PC-9 (cell line): Measurements from ENCODE around the gene KIF3C. TPM values are rescaled to one million over a fixed set of nuclear protein-coding genes. Genes with fewer than 3 reads are reported as not detected.

Experiments
- BruUV-seq: library from RNA; stranded (reverse); fragments of 400-500 nt; replicated peaks from 2 replicates; lab custom pipeline; 2021; lab: Mats Ljungman, UMichigan
- CTCF ChIA-PET: fragments of 300-600 bp; sonication (Branson Sonifier 250); formaldehyde crosslinking; loops from one replicate; lab custom pipeline; 2022; ENCODE audit warnings: antibody characterized with exemption; lab: Charles Lee
- POLR2A ChIA-PET: fragments of 300-600 bp; sonication (Branson Sonifier 250); formaldehyde crosslinking; loops from one replicate; lab custom pipeline; 2022; ENCODE audit warnings: antibody characterized with exemption; ENCODE audit not compliant: unreplicated experiment; lab: Charles Lee
- DNase-seq, 2 experiments: peaks; one replicate each; pipeline versions ENCODE4 v3.0.0 to v3.0.0-alpha.2; 2015 to 2022; ENCODE audit warnings: mixed read lengths in 1 of 2
- H2AFZ ChIP-seq: fragments of 200-600 bp; sonication (generic); 2 replicates; pipeline ENCODE4 v1.8.1; 2017; ENCODE audit warnings: antibody characterized with exemption
- H3F3A ChIP-seq: fragments of 200-600 bp; sonication (generic); 2 replicates; pipeline ENCODE4 v1.8.1; 2017; ENCODE audit warnings: antibody characterized with exemption, mild to moderate bottlenecking, low read depth; ENCODE audit not compliant: insufficient read depth
- H3K27ac ChIP-seq: fragments of 200-600 bp; sonication (generic); 2 replicates; pipeline ENCODE4 v1.6.1; 2016; ENCODE audit warnings: mixed run types
- H3K27me3 ChIP-seq: fragments of 200-600 bp; sonication (generic); 2 replicates; pipeline ENCODE4 v1.6.1; 2016; ENCODE audit warnings: low read depth, mixed run types; ENCODE audit not compliant: insufficient read depth
- H3K36me3 ChIP-seq: fragments of 200-600 bp; sonication (generic); 2 replicates; pipeline ENCODE4 v1.6.1; 2016; ENCODE audit warnings: low read depth, mixed run types
- H3K4me1 ChIP-seq: fragments of 200-600 bp; sonication (generic); replicated peaks from 2 replicates; pipeline ENCODE4 v1.6.1; 2016; ENCODE audit warnings: mixed run types; ENCODE audit not compliant: insufficient read depth
- H3K4me2 ChIP-seq: fragments of 200-600 bp; sonication (generic); 2 replicates; pipeline ENCODE4 v1.6.1; 2017; ENCODE audit warnings: mixed run types
- H3K4me3 ChIP-seq: fragments of 200-600 bp; sonication (generic); 2 replicates; pipeline ENCODE4 v1.6.1; 2016; ENCODE audit warnings: mixed run types
- H3K79me2 ChIP-seq: fragments of 200-600 bp; sonication (generic); 2 replicates; pipeline ENCODE4 v1.6.1; 2017; ENCODE audit warnings: low read depth, mixed run types
- H3K9me2 ChIP-seq: fragments of 200-600 bp; sonication (generic); 2 replicates; pipeline ENCODE4 v1.8.1; 2017; ENCODE audit warnings: mild to moderate bottlenecking; ENCODE audit not compliant: insufficient read depth
- H3K9me3 ChIP-seq: fragments of 200-600 bp; sonication (generic); 2 replicates; pipeline ENCODE4 v1.8.1; 2016; ENCODE audit warnings: low read depth; ENCODE audit not compliant: insufficient read depth
- H4K20me1 ChIP-seq: fragments of 200-600 bp; sonication (generic); 2 replicates; pipeline ENCODE4 v1.8.1; 2017; ENCODE audit not compliant: insufficient read depth
- EZH2 ChIP-seq: fragments of 200-600 bp; sonication (generic); IDR thresholded peaks from 2 replicates; pipeline ENCODE4 v1.8.0; 2017; ENCODE audit warnings: antibody characterized with exemption, low read depth
- intact Hi-C: fragments of 100-400 bp; cut with micrococcal nuclease; formaldehyde crosslinking; loops from one replicate; pipeline ENCODE4 v1.10.0; 2022; ENCODE audit not compliant: unreplicated experiment
- total RNA-seq: library from RNA; stranded (reverse); gene quantifications from 2 replicates; pipeline ENCODE4 v1.2.3, GENCODE V29; 2021
- TF ChIP-seq, protein P1 (sequence below): fragments of 200-600 bp; sonication (generic); conservative IDR thresholded peaks from 2 replicates; pipeline ENCODE4 v1.6.1; 2017; ENCODE audit warnings: mixed run types, antibody characterized with exemption, mild to moderate bottlenecking, moderate library complexity

Gene KIF3C
- total RNA-seq, 1 experiment from 2014 or later = 50.5 TPM

DNA sequence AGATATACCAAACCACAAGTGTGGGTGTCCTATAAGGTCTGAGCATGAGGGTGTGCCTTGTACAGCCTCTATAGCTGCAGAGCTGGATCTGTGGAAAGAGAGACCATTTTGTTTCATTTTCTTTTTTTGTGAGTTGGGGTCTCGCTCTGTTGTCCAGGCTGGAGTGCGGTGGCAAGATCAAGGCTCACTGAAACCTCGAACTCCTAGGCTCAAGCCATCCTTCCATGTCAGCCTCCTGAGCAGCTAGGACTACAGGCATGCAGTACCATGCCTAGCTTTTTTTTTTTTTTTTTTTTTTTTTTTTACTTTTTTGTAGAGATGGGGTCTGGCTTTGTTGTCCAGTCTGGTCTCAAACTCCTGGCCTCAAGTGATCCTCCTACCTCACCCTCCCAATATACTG is 10.7 kb downstream of the KIF3C start:
- H3K9me2 ChIP-seq = no peaks in the 10 kb centered on the region
- H3K36me3 ChIP-seq = no peaks in the 10 kb centered on the region
- ChIA-PET CTCF (no interaction called here), POLR2A (interaction anchor here (0.6 kb wide), 1 partner anchor 430 kb away, joined by 3 read pairs; the partner anchor contains the start of gene DRC1)
- H4K20me1 ChIP-seq = no peaks in the 10 kb centered on the region
- H3K4me3 ChIP-seq = no peak overlapping the region
- peaks cover 16% of the 10 kb centered on the region for H3K79me2 ChIP-seq
- H3K9me3 ChIP-seq = no peaks in the 10 kb centered on the region
- H3F3A ChIP-seq = peaks cover 2% of the 10 kb centered on the region; the same call in 1 of the 2 replicates
- H3K27ac ChIP-seq = no peak overlapping the region
- H2AFZ ChIP-seq = no peak overlapping the region
- no TSS peak for BruUV-seq
- no peaks in the 10 kb centered on the region for H3K27me3 ChIP-seq
- intact Hi-C loops = no loop called here
- TF ChIP-seq, protein P1, sequence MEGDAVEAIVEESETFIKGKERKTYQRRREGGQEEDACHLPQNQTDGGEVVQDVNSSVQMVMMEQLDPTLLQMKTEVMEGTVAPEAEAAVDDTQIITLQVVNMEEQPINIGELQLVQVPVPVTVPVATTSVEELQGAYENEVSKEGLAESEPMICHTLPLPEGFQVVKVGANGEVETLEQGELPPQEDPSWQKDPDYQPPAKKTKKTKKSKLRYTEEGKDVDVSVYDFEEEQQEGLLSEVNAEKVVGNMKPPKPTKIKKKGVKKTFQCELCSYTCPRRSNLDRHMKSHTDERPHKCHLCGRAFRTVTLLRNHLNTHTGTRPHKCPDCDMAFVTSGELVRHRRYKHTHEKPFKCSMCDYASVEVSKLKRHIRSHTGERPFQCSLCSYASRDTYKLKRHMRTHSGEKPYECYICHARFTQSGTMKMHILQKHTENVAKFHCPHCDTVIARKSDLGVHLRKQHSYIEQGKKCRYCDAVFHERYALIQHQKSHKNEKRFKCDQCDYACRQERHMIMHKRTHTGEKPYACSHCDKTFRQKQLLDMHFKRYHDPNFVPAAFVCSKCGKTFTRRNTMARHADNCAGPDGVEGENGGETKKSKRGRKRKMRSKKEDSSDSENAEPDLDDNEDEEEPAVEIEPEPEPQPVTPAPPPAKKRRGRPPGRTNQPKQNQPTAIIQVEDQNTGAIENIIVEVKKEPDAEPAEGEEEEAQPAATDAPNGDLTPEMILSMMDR = no peak
- no peak for TF ChIP-seq EZH2
- no peak overlapping the region for H3K4me2 ChIP-seq
- H3K4me1 ChIP-seq = peaks cover 22% of the 10 kb centered on the region
- DNase-seq = no peak

DNA sequence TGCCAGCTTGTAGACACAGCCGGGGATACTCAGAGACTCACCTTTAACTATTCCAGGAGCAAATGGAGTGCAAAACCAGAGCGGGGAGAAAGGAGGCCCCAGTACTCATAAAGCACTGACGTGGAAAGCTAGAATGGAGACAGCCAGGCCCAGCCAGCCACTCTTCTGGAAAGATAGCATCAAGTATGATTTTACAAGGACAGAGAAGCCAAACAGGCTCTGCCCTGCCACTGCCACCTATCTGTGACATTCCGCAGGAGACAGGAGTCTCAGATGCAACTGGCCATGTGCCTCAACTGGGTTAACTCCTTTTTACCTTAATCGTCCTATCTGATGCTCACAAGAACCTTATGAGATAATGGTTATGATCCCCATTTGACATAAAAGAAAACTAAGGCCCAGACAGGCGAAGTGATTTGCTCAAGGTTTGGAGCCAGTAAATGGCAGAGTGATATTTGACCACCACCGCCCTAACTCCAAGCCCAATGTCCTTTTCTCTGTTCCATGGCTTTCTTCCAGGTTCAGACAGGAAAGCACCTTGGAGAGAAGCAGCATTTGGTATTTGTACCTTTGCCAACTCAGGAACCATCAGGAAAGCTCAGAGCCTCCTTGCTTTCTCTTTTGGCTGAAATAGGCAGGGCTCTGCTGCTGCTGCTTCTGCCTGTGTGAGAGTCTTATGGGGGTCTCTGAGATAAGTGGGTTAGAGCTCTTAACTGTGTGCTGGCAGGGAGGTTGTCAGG is 15.6 kb downstream of the KIF3C start:
- intact Hi-C loops = no loop called here
- no peaks in the 10 kb centered on the region for H4K20me1 ChIP-seq
- no peaks in the 10 kb centered on the region for H3K36me3 ChIP-seq
- ChIA-PET POLR2A (no interaction called here), CTCF (no interaction called here)
- H3K4me1 ChIP-seq = no peaks in the 10 kb centered on the region
- DNase-seq = no peak
- no TSS peak for BruUV-seq
- no peak overlapping the region for H2AFZ ChIP-seq
- H3K27ac ChIP-seq = no peak overlapping the region
- TF ChIP-seq, protein P1 = no peak
- no peak for TF ChIP-seq EZH2
- no peaks in the 10 kb centered on the region for H3K79me2 ChIP-seq
- H3K9me2 ChIP-seq = no peaks in the 10 kb centered on the region
- no peak overlapping the region for H3K4me2 ChIP-seq
- no peaks in the 10 kb centered on the region for H3K27me3 ChIP-seq
- H3K4me3 ChIP-seq = no peak overlapping the region
- H3K9me3 ChIP-seq = no peaks in the 10 kb centered on the region
- H3F3A ChIP-seq = peaks cover 8% of the 10 kb centered on the region; the same call in 1 of the 2 replicates

DNA sequence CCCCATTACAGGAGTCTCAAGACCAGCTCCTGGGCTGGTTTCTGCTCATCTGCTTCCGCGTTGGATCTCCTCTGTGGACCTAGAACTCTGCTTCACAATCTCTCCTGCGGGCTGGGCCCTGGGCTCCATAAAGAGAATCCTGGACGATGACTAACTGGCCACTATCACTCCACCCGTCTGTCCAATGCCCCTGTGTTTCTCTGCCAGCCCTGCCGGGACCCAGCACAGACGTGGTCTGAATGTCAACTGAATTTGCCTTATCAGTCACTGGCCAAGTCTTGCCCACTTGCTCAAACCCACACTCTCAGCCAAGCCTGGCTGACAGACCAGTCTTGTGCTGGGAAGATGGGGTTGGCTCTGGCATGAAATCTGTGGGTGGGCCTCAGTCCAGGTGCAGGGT is 17.4 kb downstream of the KIF3C start:
- Histone ChIP-seq H3K9me3 (no peaks in the 10 kb centered on the region), H3K27ac (no peak overlapping the region), H3K4me3 (no peak overlapping the region), H3K36me3 (no peaks in the 10 kb centered on the region), H4K20me1 (no peaks in the 10 kb centered on the region), H2AFZ (no peak overlapping the region), H3K79me2 (no peaks in the 10 kb centered on the region), H3K27me3 (no peaks in the 10 kb centered on the region), H3K4me1 (no peaks in the 10 kb centered on the region), H3F3A (peaks cover 12% of the 10 kb centered on the region; the same call in 1 of the 2 replicates), H3K9me2 (no peaks in the 10 kb centered on the region), H3K4me2 (no peak overlapping the region)
- TF ChIP-seq, protein P1 = no peak
- no peak for TF ChIP-seq EZH2
- BruUV-seq = no TSS peak
- intact Hi-C loops = no loop called here
- DNase-seq = peak in 1 of 2 experiments; percentile 36
- POLR2A ChIA-PET = no interaction called here
- CTCF ChIA-PET = no interaction called here
